ENCODE measurements around the gene OPTC.

Gene OPTC

GRCh38 chr1:203490607-203491006 lies 3.3 kb upstream of the OPTC start:
- no peak for DNase-seq

GRCh38 chr1:203491664-203492063 lies 2.3 kb upstream of the OPTC start:
- no peak for DNase-seq

GRCh38 chr1:203492082-203492747 lies 1.7 kb upstream of the OPTC start:
- DNase-seq: peak in 17 of 58 donors; percentile 19 to 80 (median 38)

- DNase-seq: no peak
Measured at GRCh38 chr1:203492748-203493130, 1.2 kb upstream of the OPTC start.

- no peak for DNase-seq
Measured at GRCh38 chr1:203495845-203496244, 1.9 kb downstream of the OPTC start.

- DNase-seq: no peak
Measured at GRCh38 chr1:203497269-203497777, 3.4 kb downstream of the OPTC start.

GRCh38 chr1:203499643-203500278 lies 5.8 kb downstream of the OPTC start:
- DNase-seq: no peak

GRCh38 chr1:203500279-203500678 lies 6.3 kb downstream of the OPTC start:
- no peak for DNase-seq

GRCh38 chr1:203503836-203504235 lies 9.9 kb downstream of the OPTC start:
- DNase-seq: no peak

- DNase-seq: peak in 54 of 58 donors; percentile 15 to 86 (median 54)
Measured at GRCh38 chr1:203504400-203505250, 10.7 kb downstream of the OPTC start.

GRCh38 chr1:203505526-203506204 lies 11.7 kb downstream of the OPTC start:
- DNase-seq: no peak

GRCh38 chr1:203506858-203507626 lies 13.1 kb downstream of the OPTC start:
- peak in 1 of 58 donors; percentile 24 for DNase-seq

GRCh38 chr1:203507759-203508158 lies 13.8 kb downstream of the OPTC start:
- no peak for DNase-seq

- no peak for DNase-seq
Measured at GRCh38 chr1:203508463-203509073, 14.6 kb downstream of the OPTC start.

- DNase-seq: no peak
Measured at GRCh38 chr1:203509135-203509534, 15.2 kb downstream of the OPTC start.

- DNase-seq: no peak
Measured at GRCh38 chr1:203511513-203511912, 17.6 kb downstream of the OPTC start.

- no peak for DNase-seq
Measured at GRCh38 chr1:203511930-203512329, 18.0 kb downstream of the OPTC start.

- DNase-seq: no peak
Measured at GRCh38 chr1:203512517-203512847, 18.5 kb downstream of the OPTC start.

- DNase-seq: peak in 3 of 58 donors; percentile 21 to 55 (median 40)
Measured at GRCh38 chr1:203512848-203513584, 19.1 kb downstream of the OPTC start.
